Measurements from ENCODE around the gene KATNAL1. TPM values are rescaled to one million over a fixed set of nuclear protein-coding genes. Genes with fewer than 3 reads are reported as not detected.

KATNAL1 gene
- total RNA-seq, 1 experiment from 2014 or later: 43.5 TPM

Other genes starting within 250 kb of the KATNAL1 start
- gene UBE2L5, start 114.9 kb upstream of the KATNAL1 start, total RNA-seq (2014; rRNA removed; shearing (Covaris generic)): not detected in 2 replicates
- gene HMGB1, start 158.4 kb upstream of the KATNAL1 start, total RNA-seq (2014; rRNA removed; shearing (Covaris generic)): 710 and 801 TPM in 2 replicates

Data from SJSA1 (cell line).